ENCODE measurements around the gene OGDH.

OGDH gene

DNA sequence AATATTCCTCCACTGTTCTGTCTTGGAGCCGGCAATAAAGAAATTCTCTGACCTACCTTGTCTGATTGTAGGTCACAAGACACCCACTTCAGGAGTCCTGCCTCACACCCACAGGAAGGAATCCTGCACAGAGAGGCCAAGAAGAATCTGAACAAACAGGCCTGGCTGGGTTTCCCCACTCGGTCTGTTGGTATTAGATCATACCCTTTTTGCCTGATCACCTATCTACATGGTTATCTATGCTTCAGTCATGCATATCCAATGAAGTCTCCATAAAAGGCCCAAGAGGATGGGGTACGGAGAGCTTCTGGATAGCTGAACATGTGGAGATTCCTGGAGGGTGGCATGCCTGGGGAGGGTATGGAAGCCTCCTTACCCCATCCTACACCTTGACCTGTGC lies 12.3 kb downstream of the OGDH start:
- DNase-seq = peak; percentile 73

DNA sequence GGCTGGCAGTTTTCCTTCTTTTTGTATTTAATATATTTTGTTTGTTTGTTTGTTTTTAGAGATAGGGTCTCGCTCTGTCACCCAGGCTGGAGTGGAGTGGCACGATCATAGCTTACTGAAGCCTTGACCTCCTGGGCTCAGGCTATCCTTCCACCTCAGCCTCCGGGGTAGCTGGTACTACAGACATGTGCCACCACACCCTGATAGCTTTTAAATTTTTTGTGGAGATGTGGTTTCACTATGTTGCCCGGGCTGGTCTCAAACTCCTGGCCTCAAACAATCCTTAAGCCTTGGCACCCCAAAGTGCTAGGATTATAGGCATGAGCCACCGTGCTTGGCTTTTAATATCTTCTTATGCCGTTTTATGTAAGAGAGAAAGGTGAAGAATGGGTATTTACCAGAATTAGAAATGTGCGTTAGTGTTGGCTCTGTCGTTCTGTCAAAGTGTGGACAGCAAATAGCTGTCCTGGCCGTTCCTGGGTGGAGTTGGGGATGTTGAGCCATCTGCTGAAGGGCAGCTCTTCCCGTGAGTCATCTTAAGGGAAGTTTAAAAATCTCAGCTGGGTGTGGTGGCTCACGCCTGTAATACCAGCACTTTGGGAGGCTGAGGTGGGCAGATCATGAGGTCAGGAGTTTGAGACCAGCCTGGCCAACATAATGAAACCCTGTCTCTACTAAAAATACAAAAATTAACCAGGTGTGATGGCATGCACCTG lies 14.8 kb downstream of the OGDH start:
- no peak for DNase-seq

DNA sequence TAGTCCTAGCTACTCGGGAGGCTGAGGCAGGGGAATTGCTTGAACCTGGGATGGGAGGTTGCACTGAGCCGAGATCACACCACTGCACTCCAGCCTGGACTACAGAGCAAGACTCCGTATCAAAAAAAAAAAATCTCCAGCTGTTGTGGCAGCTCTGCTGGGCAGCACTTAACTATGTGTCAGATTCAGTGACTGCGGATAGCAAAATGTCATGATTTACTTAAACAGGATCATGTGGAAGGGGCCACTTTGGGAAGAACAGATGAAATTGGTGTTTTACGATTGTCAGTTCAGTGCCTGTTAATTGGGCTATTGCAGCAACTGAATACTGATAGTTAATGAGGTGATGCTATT lies 15.3 kb downstream of the OGDH start:
- DNase-seq = no peak

DNA sequence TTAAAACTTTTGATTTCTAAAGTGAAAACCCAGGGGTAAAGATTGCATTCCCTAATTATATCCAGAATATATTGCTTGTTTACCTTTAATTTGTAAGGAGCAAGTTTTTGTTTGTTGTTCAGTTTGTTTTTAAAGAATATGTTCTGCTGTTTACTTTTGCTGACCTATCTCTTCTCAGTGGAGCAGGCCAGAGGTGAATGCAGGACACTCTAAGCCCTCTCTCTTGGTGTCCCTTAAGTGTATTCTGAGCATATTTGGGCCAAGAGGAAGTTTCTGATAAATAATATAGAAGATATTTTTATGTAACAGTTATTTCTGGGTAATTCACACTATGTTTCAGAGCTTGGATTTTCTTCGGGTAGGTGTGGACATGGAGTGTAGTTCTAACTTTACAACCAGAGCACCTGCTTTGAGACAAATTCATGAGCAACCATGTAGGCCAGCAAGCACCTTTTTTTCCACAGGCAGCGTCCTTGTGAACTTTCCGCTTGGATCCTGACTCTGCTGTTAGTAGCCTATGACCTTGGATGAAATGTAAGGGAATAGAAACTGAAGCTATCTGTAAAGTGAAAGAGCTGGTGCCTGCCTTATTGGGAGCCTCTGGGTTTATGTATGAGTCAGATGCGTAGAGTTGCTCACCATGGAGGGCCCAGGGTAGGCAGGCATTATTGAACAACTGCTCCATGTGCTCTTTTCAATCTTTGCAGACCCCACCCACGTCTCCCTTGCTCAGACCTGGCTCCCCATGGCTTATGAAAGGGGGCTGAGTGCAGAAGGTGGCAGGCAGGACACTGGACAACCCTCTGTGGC lies 16.1 kb downstream of the OGDH start:
- DNase-seq = peak; percentile 70

DNA sequence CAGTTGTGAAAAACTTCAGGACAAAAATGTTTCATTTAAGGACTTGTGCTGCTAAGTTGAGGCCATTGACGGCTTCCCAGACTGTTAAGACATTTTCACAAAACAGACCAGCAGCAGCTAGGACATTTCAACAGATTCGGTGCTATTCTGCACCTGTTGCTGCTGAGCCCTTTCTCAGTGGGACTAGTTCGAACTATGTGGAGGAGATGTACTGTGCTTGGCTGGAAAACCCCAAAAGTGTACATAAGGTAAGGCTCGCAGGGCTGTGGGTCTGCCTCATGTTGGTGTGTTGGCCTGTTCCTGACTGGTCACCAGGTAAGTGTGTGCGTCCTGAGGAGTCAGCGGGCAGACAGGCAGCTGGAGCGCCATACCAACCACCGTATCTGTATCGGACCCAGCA lies 17.9 kb downstream of the OGDH start:
- no peak for DNase-seq

DNA sequence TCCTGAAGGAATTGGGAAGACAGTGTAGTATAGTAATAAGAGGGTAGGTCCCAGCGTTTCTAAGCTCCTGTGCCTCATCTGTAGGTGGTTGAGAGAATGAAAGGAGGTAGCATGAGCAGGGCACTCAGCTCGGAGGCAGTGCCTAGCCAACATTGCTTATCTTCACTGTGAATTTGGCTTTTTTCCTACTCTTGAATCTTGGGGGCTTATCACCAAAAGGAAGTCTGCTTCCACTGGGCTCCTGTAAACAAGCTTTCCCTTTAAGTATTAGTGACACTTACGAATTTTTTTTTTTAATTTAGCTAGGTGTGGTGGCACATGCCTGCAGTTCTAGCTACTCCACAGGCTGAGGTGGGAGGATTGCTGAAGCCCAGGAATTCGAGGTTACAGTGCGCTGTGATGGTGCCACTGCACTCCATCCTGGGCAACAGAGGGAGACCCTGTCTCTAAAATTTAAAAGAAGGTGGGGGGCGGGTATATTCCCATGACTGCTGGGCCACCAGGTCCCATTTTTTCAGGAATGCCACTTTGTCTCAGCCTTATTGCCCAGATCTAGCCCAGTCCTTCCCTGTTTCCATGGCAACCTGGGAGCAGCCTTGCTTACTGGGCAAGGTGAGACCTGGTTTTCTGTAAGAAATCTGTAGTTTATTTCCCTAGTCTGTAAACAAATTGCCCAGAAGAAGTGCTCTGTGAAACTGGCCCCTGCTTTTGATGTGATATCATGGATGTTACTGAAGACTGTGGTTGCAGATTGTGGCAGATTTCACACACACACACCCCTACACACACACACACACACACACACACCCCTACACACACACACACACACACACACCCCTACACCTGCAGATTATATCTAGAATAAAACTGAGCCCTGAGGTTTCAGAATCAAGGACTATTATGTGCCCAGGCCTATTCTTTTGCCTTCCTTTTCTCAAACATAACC lies 19.4 kb downstream of the OGDH start:
- DNase-seq = peak; percentile 63

DNA sequence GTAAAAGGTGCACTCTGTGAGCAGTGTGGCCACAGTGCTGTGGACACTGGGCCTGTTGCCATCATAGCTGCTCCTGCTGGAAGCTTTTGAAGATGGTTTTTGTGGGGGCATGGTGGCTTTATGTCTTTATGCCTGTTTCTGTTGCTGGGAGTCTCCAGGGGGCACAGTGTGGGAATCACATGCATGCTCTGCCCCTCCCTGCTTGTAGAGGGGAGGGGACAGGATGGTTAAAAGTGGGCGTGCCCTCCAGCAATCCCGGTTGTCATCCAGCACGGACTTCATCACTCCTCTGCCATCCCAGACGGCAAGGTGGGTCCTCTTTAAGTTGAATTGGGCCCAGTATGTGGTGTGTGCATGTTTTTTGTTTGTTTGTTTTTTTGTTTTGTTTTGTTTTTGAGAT lies 20.2 kb downstream of the OGDH start:
- DNase-seq = no peak

DNA sequence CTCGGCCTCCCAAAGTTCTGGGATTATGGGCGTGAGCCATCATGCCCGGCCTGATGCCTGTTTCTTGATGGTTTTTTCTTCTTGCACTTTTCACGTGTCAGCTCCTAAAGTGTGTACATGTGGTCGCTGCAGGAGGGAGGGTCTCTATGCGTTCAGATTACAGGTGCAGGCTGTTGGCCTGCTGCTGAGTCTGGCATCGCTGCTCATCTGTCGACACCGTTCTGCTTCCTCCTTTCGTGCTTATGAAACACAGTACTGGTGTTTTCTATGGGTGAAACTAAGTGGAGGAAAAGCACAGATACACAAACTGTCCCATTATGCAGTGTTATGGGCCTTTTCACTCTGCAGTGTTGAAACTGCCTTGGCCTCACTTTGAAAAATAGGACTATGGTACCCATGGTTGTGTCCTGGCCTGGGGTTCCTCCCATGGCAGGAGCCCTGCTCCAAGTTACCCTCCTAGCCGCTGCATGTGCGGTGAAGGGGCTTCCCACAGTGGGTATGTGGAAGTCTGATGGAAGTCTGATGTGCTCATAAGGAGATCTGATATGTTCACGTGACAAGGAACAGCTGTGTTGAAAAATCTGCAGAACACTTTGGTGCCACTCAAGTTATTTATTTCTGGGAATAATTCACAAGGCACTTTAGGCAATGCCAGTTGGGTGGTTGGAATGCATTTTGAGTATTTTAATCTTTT lies 23.5 kb downstream of the OGDH start:
- DNase-seq = no peak

DNA sequence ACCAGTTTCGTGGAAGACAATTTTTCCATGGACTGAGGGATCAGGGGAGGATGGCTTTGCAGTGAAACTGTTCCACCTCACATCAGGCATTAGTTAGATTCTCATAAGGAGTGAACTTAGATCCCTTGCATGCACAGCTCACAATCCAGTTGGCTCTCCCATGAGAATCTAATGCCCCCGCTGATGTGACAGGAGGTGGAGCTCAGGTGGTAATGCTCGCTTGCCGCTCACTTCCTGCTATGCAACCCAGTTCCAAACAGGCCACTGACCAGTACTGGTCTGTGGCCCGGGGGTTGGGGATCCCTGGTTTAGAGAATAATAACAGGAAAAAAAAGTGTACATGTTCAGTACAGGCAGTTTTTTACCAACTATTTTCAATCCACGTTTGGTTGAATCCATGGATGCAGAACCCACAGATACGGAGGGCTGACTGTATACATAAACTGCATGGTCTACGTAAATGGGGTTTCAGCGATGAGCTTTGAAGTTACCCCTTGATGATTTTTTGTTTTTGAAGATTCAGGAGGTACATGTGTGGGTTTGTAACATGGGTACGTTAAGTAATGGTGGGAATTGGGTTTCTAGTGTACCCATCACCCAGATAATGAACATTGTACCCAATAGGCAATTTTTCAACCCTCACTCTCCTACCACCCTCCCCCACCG lies 24.5 kb downstream of the OGDH start:
- no peak for DNase-seq

DNA sequence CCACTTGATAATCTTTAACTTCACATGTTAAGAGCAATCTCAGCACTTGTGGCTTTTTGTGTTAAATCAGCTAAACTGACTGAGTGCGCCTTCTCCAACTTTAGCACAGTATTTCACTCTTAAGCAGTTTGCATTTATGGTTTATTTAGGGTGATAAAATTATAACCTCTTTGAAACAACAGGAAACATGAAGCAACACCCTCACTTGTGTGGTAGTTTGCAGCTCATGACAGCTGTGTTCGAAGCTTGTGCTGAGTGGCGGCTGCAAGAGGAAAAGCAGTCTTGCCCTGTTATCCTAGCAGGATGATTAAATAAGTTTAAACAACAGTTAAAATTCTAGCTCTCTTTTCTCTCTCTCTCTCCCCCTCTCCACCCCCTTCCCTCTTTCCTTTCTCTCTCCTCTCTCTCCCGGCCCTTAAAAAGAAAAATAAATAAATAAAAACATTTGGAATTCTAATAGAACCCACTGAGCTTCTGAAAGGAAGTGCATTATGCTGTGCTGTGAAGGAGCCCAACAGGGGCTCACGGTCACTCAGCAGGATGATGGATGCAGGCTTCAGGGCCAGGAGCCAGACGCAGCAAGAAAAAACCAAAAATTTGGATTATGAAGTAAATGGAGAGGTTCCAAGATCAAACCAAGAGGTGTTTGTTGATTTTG lies 25.2 kb downstream of the OGDH start:
- DNase-seq = peak; percentile 86

DNA sequence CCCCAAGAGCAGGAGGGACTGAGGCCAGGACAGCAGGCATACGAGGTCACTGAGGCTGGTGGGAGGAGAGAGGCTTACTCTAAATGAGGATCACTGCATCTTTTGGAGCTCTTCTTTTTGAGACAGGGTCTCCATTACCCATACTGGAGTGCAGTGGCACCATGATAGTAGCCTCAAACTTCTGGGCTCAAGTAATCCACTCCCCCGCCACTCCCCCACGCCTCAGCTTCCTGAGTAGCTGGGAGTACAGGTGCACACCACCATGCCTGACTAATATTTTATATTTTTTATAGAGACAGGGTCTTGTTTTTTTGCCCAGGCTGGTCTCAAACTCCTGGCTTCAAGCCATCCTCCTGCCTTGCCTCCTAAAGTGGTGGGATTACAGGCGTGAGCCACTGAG lies 25.8 kb downstream of the OGDH start:
- DNase-seq = no peak

DNA sequence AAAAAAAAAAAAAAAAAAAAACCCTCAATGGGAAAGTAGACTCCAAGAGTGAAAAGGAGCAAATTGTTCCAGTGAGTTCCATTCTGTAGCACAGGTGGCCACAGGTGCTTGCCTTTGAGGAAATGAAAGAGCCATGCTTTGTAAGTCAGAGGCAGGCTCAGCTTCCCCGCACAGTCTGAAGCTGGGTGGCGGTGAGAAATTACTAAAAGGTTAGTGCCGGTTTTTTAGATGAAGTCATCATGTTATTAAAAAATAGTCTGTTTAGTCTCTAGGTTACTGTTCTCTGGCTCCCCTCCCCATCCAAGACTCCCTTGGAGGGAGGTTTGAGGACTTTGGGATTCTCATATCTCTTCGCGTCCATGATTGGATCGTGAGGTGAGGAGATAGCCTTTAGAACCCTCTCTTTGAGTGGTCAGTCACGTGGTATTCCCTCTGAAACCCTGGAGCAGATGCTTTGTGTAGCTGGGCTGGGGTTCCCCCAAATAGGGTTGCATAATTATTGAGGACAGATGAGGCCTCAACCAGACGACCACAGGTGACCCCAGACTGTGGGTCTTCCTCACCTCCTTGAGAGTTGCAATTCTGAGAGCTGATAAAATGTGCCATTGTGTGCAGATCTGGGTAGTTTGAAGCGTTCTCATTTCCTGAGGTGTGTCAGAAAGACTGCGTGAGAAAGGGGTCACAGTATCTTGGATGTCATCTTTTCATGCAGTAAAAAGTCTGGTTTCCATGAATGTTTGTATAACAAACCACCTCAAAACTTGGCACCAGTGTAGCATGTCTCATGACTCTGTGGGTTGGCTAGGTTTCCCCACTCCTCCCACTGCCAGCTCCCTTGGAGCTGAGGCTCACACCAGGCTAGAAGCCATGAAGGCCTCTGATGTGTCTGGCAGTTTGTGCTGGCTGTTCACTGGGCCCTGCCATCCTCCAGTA lies 27.1 kb downstream of the OGDH start:
- DNase-seq = peak; percentile 90

DNA sequence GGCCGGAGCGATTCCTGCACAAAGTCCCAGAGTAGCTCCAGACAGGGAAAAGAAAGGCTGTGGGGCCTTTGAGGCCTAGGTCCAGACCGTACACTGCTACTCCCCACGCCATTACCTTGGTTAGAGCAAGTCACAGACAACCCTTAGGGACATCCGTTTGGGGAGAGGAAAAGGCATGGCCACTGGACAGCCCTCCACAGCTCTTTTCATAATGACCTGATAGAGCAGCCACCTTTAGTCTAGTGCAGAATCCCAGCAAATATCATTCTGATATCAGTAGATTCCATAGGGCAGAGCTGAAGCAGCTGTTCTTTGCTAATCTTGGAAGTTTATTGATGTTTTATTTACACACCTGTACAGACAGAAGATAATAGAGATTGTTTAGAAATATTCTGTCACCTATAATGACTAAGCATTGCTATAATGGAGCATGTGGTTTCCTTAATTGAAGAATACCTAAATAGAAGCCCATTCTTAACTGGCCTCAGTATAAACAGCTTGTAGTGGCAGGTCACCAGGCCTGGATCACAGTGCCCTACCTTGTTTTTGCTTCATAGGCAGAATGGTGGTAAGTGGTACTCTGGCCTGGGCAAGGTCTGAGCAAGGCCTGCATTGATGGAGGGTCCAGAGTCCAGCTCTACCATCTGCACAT lies 27.9 kb downstream of the OGDH start:
- DNase-seq = peak; percentile 33

DNA sequence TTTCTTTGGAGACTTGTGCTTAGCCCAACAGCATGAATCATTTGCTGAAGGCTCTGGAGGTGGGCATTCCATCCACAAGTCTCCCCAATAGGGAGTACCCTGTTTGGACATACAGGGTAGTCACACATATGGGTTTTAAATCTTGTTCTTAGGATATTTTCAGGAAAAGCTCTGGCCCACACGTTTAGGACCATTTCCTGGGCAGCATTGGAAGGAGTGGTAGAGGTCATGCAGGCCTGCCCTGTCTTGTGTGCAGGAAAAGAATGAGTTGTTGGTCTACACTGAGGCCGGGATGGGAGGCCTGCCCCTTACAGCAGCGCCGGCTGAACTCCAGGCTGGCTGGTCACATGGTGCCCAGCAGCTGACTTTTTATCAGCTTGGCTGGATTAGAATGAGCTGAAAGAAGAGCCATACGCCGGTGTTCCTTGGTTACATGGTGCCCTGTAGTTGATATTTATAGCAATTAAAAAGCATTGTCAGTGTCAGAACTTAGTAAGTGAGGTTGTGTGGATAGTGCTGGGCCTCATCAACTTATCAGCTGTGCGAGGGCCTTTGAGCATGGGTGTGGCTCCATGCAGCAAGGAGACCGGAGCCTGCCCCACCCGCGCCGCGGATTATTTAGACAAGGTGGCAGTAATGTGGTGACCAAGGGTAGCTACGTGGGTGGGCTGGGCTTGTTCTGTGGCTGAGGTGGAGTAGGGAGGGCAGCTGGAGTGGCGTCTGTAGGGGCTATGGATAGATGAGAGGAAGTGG lies 28.6 kb downstream of the OGDH start:
- peak; percentile 59 for DNase-seq

DNA sequence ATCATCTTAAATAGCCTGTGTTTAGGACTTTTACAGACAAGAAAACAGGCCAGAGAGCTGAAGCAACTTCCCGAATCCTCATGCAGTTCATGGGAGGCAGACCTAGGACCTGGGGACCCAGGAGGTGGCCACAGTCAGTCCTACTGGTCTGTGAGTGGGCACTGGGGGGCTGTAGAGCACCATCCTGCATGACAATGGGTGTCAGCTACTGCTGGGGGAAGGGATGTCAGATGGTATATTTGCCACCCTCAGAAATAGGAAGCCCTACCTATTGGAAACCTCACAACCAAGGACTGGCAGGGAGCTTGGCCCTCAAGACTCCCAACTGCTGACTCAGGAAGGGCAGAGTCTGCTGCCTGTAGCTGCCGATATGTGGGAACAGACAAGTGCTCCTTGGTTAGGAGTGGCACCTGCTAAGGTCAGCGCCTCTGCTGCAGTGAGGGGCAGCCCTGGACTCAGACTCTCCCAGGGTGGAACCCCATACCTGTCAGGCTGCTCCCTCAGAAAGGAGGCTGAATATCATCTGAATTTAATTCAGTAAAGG lies 29.7 kb downstream of the OGDH start:
- DNase-seq = no peak

DNA sequence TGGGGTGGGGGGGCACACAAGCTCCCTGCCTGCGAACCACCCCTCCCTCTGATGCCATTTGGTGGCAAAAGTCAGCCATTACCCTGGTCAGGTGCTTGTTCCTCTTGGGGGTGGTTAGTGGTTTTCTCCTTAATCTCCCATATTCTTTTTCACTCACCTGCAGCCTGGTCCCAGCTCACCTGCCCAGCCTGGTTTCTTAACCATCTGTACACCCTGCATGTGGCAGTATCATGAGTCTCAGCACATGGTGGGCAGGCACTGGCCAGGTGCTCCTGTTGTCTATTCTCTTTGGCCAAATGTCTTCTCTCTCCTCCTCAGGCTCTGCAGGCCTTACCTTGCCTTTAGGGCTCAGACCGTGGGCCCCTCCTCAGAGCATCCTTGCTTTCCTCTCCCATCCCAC lies 30.5 kb downstream of the OGDH start:
- DNase-seq = no peak

DNA sequence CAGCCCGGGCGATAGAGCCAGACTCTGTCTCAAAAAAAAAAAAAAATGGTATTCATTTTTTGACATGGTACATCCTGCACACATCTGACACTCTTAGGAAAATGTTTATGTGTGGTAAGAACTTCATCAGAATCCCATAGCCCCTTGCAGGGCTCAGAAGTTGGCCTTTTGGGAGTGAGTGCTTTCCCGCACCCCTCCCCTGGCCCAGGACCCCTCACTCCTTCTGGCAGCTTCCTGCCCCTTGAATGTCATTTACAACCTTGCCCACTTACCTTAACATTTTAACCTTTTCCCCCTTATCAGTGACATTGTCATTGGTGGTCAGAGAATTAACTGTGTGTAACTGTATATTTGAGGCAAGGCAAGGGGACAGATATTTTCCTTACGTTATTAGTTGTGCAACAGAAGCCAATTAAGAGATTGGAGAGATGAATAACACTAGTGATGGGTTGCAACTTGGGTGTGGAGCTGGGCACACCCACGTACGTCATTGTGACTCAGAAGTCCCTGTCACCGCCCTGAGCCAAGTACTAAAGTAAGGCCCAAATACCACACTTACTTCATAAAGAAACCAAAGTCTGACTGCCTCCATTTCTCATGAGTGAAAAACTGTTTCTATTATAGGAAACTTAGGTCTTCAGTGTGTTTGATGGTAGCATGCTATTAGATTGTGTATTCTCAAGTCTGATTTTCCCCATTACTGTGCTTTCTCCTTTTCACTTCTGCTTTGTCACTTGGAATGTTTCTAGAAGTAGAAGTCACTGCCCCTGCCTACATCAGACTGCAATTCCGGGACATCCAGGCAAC lies 31.6 kb downstream of the OGDH start:
- peak; percentile 92 for DNase-seq

Data from CD4-positive, alpha-beta T cell treated with Interleukin-4 for 4 hours (primary cell).